C4-2B (cell line): ENCODE results near the gene COG1.

Source experiments
- CTCF ChIP-seq: fragments of 450-650 bp; conservative IDR thresholded peaks from 2 replicates; pipeline ENCODE4 v1.5.1; 2017; ENCODE audit warnings: mild to moderate bottlenecking
- ZFX ChIP-seq: fragments of 450-650 bp; IDR thresholded peaks from 2 replicates; pipeline ENCODE4 v1.6.1; 2017

GRCh38 chr17:73214851-73215250 lies 22.0 kb downstream of the COG1 start:
- TF ChIP-seq CTCF (no peak), ZFX (no peak)
